GM21360 (cell line): ENCODE measurements around the gene ATRX.
"Not testable (repeated sequence)": the region's sequence is repeated elsewhere in the genome, so short reads cannot be mapped to it uniquely, and the experiment has no call there.

ENCODE experiments used
- ATAC-seq: cut with Tn5 transposase; IDR thresholded peaks from one replicate; pipeline ENCODE4 v1.9.1; 2021; ENCODE audit warnings: mild to moderate bottlenecking, moderate library complexity; ENCODE audit not compliant: unreplicated experiment

Gene ATRX

DNA sequence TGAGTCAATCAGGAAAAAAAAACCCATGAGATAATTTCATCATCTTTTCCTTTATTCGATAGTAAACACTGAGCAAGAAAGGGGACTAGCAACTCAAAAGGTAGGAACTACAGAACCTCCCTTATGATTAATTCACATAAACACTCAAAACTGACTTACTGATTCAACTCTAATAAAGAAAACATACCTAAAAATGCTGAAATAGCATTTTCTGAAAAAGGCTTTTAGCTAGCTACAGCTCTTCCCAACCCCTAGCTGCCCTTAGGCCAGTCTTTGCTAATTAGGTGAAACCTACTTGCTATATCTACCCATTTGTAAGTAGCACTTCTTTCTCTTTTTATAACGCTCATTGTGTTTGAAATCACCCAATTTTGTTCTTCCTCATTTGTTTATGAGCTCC, 150.6 kb downstream of the ATRX start:
- ATAC-seq, result no peak

DNA sequence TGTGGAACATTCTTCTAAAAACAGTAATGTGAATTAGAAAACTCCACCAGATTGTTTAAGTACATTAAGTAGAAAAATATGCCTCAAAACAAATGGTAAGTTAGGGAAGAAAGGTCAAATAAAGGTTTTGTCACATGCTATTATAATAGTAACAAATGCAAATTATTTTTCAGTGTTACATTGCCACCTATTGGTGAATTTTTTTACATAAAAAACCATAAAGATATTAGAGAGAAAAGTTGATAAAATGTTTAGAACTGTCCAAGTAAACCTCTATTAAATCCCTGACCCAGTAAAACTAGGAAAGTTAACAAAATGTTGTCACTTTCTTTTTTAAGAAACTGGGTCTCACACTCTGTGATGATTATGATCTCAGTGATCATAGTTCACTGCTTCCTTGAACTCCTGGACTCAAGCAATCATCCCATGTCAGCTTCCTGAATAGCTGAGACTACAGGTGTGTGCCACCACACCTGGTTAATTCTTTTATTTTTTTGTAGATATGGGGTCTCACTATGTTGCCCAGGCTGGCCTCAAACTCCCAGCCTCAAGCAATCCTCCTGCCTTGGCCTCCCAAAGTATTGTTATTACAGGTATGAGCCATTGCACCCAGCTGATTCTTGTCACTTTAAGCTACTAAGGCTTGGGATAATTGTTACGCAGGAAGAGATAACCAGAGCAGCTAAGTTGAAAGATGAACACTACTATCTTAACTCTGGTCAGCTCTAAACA, 157.6 kb downstream of the ATRX start:
- no peak for ATAC-seq

DNA sequence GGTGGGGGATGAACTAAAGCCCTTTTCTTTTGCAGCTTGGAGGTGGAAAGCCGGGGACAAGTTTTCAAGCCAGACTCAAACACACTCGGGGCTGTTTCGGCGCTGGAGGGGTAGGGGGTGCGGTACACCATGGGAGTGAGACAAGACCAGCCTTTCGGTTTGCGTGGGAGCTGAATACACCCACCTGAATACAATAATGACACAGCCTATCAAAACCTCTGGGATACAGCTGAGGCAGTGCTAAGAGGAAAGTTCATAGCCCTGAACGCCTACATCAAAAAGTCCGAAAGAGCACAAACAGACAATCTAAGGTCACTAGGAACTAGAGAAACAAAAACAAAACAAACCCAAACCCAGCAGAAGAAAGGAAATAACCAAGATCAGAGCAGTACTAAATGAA, 163.3 kb downstream of the ATRX start:
- no peak for ATAC-seq

DNA sequence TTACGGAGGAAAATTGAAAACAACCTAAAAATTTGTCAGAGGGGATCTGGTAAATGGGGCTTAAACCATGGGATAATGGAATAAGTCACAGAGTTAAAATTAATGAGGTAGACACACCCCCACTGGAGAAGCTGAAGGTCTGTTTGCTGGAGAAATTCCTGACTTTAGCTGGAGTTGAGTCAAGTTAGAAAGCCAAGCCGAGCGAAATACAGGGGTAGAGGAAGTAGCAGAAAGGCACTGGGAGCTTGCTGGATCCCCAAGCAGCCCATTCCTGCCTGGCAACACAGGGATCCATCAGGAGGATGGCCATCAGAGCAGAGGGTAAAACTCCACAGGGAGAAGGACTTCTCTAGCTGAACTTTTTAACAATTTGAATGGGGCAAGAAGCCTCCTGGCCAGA, 163.8 kb downstream of the ATRX start:
- no peak for ATAC-seq

DNA sequence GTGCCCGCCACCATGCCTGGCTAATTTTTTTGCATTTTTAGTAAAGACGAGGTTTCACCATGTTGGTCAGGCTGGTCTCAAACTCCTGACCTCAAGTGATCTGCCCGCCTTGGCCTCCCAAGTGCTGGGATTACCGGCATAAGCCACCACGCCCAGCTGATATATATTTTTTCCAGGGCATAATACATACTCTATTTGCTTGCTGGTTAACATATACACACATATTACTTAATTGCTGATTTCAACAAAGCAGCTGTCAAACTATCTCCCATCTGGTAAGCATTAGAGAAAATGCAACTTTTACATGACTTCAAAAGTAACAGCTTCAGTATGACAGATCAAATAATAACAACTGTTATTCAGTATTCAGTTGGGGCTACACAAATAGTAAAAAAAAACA, 164.6 kb downstream of the ATRX start:
- ATAC-seq, result not testable (repeated sequence)

DNA sequence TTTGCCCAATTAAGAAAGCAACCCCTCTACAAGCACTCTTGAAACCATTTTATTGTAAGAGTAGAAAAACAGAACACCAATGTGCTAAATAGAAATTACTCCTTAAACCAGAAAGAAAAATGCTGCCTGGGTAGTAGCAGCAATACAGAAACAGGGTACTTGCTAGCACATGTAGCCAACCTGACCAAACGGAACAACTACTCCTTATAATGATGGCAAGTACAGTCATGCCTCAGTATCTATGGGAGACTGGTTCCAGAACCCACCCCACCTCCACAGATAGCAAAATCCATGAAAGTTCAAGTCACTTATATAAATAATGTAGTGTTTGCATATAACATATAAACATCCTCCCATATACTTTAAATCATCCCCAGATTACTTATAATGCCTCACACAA, 168.8 kb downstream of the ATRX start:
- ATAC-seq, result no peak

DNA sequence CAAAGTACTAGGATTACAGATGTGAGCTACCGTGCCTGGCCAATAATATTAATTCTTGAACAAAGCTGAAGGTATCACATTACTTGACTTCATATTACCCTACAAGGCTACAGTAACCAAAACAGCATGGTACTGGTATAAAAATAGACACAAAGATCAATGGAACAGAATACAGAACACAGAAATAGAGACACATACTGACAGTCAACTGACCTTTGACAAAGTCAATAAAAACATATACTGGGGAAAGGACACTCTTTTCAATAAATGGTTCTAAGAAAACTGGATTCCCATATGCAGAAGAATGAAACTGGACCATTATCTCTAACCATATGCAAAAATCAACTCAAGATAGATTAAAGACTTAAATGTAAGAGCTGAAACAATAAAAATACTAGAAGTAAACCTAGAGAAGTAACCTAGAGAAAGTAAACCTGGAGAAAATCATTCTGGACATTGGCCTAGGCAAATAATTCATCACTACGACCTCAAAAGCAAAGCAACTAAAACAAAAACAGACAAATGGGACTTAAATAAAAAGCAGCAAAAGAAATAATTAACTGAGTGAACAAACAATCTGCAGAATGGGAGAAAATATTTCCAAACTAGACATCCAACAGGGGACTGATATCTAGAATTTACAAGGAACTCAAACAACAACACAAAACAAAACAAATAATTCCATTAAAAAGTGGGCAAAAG, 182.2 kb downstream of the ATRX start:
- ATAC-seq, result no peak

DNA sequence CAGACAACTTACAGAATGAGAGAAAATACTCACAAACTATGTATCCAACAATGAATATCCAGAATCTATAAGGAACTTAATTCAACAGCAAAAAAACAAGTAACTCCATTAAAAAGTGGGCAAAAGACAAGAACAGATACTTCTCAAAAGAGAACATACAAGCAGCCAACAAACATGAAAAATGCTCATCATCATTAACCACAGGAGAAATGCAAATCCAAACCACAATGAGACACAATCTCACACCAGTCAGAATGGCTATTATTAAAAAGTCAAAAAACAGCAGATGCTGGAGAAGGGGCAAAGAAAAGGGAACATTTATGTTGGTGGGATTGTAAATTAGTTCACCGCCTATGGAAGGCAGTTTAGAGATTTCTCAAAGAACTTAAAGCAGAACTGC, 188.5 kb downstream of the ATRX start:
- ATAC-seq, result no peak

DNA sequence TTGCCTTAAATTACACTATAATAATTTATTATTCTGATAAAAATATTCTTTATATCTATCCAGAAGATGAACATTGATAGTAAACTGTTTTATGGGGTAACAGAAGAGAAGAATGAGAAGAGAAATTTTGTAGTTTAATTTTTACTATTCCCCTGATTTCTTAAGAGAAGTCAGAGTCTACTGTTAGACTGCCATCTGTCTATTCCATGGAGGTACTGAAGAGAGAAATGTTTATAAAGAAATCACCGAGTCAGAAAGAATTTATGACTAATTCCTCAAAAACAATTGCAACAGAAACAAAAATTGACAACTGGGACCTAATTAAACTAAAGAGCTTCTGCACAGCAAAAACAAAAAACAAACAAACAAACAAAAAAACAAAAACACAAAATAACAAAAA, 188.9 kb downstream of the ATRX start:
- no peak for ATAC-seq

DNA sequence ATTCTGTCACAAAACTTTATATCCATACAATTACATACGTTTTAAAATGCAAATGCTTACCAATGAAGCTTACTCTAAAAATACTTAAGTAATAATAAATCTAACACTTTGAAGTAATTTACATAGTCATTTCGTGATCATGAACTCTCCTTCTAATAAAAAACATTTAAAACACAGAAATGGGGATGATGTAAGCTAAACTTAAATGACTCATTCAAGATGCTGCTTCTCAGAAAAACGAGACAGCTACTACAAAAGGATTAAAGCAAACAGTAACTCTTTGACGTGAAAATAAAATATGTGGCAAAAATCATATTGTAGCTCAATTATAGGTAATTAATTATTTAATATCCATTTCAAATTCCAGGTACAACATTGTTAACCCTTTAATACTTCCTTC, 190.2 kb downstream of the ATRX start:
- ATAC-seq, result no peak

DNA sequence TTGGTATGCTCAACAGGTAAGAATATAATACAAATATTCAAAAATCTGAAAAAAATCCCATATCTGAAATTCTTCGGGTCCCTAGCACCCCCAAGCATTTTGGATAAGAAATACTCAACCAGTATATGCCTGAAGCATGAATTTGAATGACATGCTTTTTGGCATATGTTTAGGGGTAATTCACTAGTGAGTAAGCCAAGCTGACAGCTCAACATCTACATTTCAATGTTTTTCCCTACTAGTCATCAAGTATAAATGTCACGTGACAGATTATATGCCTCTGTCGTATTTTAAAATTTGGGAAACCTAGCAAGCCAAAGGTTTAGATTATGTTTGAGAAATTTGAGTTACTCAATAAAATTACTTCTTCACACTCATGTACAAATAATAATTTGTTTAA, 213.7 kb downstream of the ATRX start:
- no peak for ATAC-seq

DNA sequence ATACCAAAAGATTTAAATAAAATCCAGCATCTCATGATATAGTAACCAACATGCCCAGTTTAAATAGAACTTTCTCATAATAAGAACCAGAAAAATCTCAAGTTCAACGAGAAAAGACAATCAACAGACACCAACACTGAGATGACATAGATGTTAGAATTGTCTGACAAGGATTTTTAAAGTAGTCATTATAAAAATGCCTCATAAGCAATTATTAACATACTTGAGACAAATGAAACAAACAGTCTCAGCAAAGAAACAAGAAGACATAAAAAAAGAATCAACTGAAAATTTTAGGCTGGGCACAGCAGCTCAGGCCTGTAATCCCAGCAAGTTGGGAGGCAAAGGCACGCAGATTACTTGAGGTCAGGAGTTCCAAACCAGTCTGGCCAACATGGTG, 220.7 kb downstream of the ATRX start:
- ATAC-seq, result no peak

DNA sequence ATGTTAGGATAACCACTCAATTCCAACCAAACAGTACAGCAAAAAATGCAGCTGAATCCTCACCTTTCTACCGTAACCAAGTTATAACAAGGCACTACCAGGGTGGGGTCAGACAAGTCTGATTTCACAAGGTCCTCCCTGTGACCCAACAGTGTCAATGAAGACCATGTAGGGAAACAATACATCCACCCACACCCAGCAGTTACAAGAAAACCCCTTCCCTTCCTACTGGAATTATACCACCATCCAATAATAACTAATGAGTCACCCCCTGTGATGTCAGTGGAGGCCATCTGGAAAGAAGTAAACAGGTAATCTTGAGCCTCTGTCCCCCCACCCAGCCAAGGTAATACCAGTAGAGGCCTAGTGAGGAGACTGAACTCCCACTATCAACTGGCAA, 221.2 kb downstream of the ATRX start:
- no peak for ATAC-seq

DNA sequence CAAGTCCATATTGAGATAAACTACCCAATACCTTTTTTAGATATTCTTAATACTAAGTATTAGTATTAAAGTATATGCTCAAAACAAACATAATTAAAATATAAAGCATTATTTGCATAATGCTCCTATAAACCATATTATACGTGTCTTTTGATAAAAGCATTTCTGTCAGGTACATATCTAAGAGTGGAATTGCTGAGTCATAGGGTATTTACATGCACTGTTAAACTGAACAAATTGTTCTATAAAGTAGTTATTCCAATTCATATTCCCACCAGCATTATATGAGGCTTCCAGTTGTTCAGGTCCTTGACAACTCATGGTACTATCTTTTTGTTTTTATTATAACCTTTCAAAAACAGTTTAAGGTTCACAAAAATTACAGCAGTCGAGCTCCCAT, 224.6 kb downstream of the ATRX start:
- ATAC-seq, result no peak

DNA sequence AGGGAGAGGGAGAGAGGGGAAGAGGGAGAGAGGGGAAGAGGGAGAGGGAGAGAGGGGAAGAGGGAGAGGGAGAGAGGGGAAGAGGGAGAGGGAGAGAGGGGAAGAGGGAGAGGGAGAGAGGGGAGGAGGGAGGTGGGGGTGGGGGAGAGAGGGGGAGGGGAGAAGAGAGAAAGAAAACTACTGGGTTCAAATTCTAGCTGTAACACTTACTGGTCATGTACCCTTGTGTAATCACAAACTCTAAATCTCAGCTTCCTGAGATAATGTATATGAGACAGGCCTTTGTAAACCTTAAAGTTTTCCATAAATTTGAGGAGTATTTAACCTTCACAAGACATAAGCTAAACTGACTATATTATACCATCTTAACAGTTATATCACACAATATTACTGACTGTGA, 229.7 kb downstream of the ATRX start:
- ATAC-seq, result no peak

DNA sequence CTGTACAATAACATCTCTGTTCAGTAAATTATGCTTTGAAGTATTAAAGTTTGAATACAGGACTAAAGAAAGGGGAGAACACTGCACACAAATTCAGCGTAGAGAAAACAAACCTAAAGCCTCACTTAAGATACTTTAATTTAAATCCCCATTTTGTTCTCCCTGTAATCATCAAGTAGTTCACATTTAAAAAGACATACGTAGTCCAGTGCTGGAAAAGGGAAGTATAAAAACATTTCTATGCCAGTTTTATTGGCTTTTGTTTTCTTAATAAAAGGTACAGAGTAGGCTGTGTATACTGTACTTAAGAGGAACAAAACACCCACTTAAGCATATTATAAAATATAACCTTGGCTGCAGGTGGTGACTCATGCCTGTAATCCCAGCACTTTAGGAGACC, 237.3 kb downstream of the ATRX start:
- ATAC-seq, result no peak

DNA sequence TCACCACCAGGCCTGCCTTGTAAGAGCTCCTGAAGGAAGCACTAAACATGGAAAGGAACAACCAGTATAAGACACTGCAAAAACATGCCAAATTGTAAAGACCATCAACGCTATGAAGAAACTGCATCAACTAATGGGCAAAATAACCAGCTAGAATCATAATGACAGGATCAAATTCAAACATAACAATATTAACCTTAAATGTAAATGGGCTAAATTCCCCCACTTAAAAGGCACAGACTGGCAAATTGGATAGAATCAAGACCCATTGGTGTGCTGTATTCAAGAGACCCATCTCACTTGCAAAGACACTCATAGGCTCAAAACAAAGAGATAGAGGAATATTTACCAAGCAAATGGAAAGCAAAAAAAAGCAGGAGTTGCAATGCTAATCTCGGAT, 246.2 kb downstream of the ATRX start:
- not testable (repeated sequence) for ATAC-seq

DNA sequence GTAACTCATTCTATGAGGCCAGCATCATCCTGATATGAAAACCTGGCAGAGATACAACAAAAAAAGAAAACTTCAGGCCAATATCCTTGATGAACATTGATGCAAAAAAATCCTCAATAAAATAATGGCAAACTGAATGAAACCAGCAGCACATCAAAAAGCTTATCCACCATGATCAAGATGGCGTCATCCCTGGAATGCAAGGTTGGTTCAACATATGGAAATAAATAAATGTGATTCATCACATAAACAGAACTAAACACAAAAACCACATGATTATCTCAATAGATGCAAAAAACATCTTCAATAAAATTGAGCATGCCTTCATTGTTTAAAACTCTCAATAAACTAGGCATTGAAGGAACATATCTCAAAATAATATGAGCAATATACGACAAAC, 254.8 kb downstream of the ATRX start:
- not testable (repeated sequence) for ATAC-seq

DNA sequence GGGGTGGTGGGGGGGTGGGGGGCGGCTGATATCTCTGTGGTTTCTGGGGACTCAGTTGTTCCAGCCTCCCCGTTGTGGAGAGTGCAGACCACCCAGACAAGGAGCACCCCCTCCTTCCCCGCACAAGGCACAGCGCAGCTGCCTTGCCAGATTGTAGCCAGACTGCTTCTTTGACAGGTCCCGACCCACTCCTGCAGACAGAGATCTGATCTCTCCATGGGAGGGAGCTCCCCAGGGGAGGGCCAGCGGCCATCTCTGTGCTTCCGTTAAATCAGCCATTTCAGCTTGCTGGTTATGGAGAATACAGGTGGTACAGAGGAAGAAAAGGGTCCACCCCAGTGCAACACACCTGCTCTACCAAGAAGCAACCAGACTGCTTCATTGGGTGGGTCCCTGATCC, 258.0 kb downstream of the ATRX start:
- no peak for ATAC-seq

DNA sequence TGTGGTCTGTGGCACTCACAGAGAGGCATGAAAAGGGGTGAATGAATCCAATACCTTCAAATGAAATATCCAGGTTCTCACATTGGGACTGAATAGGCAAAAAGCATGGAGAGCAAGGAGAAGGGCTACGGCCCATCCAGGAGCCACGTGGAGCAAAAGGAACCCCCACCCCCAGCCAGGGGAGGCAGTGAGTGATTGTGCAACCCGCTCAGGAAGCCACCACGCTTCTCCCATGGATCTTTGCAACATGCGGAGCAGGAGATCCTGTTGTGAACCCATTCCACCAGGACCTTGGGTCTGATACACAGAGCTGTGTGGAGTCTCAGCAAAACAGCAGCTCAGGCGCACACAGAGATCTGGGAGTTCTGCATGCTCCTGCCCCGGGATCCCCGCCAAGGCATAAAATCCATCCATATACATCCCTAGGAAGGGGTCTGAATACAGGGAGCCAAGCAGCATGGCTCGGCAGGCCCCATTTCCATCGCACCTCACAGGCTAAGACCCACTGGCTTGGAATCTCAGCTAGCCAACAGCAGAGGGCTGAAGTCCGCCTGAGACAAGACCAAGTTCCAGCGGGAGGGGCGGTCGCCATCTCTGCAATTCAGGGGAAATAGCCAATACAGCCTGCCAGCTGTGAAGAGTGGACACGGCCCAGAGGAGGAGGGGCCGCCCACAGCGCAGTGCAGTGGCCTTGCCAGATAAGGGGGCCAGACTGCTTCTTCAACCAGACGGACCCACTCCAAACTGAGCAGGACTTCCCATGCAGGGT, 258.6 kb downstream of the ATRX start:
- ATAC-seq, result no peak

DNA sequence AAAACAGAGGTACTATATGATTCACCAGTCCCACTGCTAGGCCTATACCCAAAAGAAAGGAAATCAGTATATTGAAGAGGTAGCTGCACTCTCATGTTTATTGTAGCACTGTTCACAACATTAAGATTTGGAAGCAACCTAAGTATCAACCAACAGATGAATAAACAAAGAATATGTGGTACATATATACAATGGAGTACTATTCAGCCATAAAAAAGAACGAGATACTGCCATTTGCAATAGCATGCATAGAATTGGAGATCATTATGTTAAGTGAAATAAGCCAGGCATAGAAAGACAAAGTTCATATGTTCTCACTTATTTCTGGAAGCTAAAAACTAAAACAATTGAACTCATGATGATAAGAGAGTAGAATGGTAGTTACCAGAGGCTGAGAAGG, 266.3 kb downstream of the ATRX start:
- no peak for ATAC-seq

DNA sequence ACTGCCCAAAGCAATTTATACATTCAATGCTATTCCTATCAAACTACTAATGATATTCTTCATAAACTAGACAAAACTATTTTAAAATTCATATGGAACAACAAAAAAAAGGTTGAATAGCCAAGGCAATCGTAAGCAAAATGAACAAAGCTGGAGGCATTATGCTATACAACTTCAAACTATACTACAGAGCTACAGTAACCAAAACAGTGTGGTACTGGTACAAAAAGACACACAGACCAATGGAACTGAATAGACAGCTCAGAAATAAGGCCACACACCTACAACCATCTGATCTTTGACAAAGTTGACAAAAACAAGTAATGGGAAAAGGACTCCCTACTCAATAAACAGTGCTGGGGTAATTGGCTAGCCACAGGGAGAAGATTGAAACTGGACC, 271.8 kb downstream of the ATRX start:
- no peak for ATAC-seq
